Mucosa of rectum (tissue), 2 donors: ENCODE data around the gene CTNND2.

ENCODE experiments used
- H3K27ac ChIP-seq, 2 donors: one replicate each; pipeline ENCODE4 v1.7.0; 2013; ENCODE audit warnings: inconsistent platforms in 2 of 2, low read depth in 2 of 2, low read length in 2 of 2
- H3K27me3 ChIP-seq, 2 donors: one replicate each; pipeline ENCODE4 v1.7.0; 2013; ENCODE audit warnings: low read length in 2 of 2; ENCODE audit not compliant: control insufficient read depth in 2 of 2, insufficient read depth in 2 of 2
- H3K36me3 ChIP-seq, 2 donors: one replicate each; pipeline ENCODE4 v1.7.0; 2013; ENCODE audit warnings: low read length in 2 of 2; ENCODE audit not compliant: control insufficient read depth in 2 of 2, insufficient read depth in 2 of 2
- H3K4me1 ChIP-seq, 2 donors: one replicate each; pipeline ENCODE4 v1.7.0; 2013; ENCODE audit warnings: low read length in 2 of 2, mild to moderate bottlenecking in 1 of 2; ENCODE audit not compliant: control insufficient read depth in 2 of 2, insufficient read depth in 2 of 2
- H3K4me3 ChIP-seq, 2 donors: one replicate each; pipeline ENCODE4 v1.7.0; 2013; ENCODE audit warnings: low read length in 2 of 2
- H3K9ac ChIP-seq, 2 donors: one replicate each; pipeline ENCODE4 v1.7.0; 2013; ENCODE audit warnings: low read length in 2 of 2, low read depth in 1 of 2, mild to moderate bottlenecking in 1 of 2
- H3K9me3 ChIP-seq, 2 donors: one replicate each; pipeline ENCODE4 v1.7.0; 2013; ENCODE audit warnings: low read length in 2 of 2; ENCODE audit not compliant: control insufficient read depth in 2 of 2
- donor health status: healthy.
- donor health status: Normal muscosa, but diverticular disease.

Gene CTNND2

GRCh38 chr5:11304641-11305040, 599.6 kb downstream of the CTNND2 start:
- Histone ChIP-seq H3K9me3 (no peaks in the 10 kb centered on the region), H3K27me3 (no peaks in the 10 kb centered on the region), H3K36me3 (no peaks in the 10 kb centered on the region), H3K4me1 (no peaks in the 10 kb centered on the region), H3K27ac (no peak overlapping the region), H3K4me3 (no peak overlapping the region), H3K9ac (no peak overlapping the region)

- no peaks in the 10 kb centered on the region for H3K9me3 ChIP-seq
- no peak overlapping the region for H3K4me3 ChIP-seq
- no peak overlapping the region for H3K9ac ChIP-seq
- no peaks in the 10 kb centered on the region for H3K27me3 ChIP-seq
- H3K4me1 ChIP-seq, result no peaks in the 10 kb centered on the region
- H3K27ac ChIP-seq, result no peak overlapping the region
- H3K36me3 ChIP-seq, result no peaks in the 10 kb centered on the region
These were observed 601.6 kb downstream of the CTNND2 start for GRCh38 chr5:11302663-11303062.

- Histone ChIP-seq H3K27me3 (no peaks in the 10 kb centered on the region), H3K27ac (no peak overlapping the region), H3K36me3 (no peaks in the 10 kb centered on the region), H3K4me1 (no peaks in the 10 kb centered on the region), H3K9me3 (no peaks in the 10 kb centered on the region), H3K4me3 (no peak overlapping the region), H3K9ac (no peak overlapping the region)
These were observed 603.1 kb downstream of the CTNND2 start for GRCh38 chr5:11301171-11301570.

- no peaks in the 10 kb centered on the region for H3K27me3 ChIP-seq
- no peak overlapping the region for H3K9ac ChIP-seq
- H3K27ac ChIP-seq, result no peak overlapping the region
- H3K4me1 ChIP-seq, result no peaks in the 10 kb centered on the region
- no peak overlapping the region for H3K4me3 ChIP-seq
- H3K9me3 ChIP-seq, result no peaks in the 10 kb centered on the region
- H3K36me3 ChIP-seq, result no peaks in the 10 kb centered on the region
These were observed 603.5 kb downstream of the CTNND2 start for GRCh38 chr5:11300736-11301135.

- no peaks in the 10 kb centered on the region for H3K36me3 ChIP-seq
These were observed 605.4 kb downstream of the CTNND2 start for GRCh38 chr5:11298877-11299276.

GRCh38 chr5:11293523-11293922, 610.7 kb downstream of the CTNND2 start:
- H3K27ac ChIP-seq, result no peak overlapping the region
- H3K9me3 ChIP-seq, result no peaks in the 10 kb centered on the region
- H3K4me3 ChIP-seq, result no peak overlapping the region
- H3K36me3 ChIP-seq, result no peaks in the 10 kb centered on the region
- H3K27me3 ChIP-seq, result no peaks in the 10 kb centered on the region
- H3K9ac ChIP-seq, result no peak overlapping the region
- peaks cover 0 to 4% of the 10 kb centered on the region in 2 donors for H3K4me1 ChIP-seq

More at GRCh38 chr5:11298877-11299276, 605.4 kb downstream of the CTNND2 start:
- H3K27me3 ChIP-seq, result no peaks in the 10 kb centered on the region
- no peak overlapping the region for H3K4me3 ChIP-seq
- no peaks in the 10 kb centered on the region for H3K9me3 ChIP-seq
- no peak overlapping the region for H3K27ac ChIP-seq
- H3K9ac ChIP-seq, result no peak overlapping the region
- H3K4me1 ChIP-seq, result no peaks in the 10 kb centered on the region

- no peaks in the 10 kb centered on the region for H3K27me3 ChIP-seq
- H3K27ac ChIP-seq, result no peak overlapping the region
- H3K9ac ChIP-seq, result no peak overlapping the region
- H3K4me1 ChIP-seq, result peaks cover 0 to 4% of the 10 kb centered on the region in 2 donors
- no peak overlapping the region for H3K4me3 ChIP-seq
- H3K36me3 ChIP-seq, result no peaks in the 10 kb centered on the region
- H3K9me3 ChIP-seq, result no peaks in the 10 kb centered on the region
These were observed 611.4 kb downstream of the CTNND2 start for GRCh38 chr5:11292648-11293356.

- no peaks in the 10 kb centered on the region for H3K36me3 ChIP-seq
These were observed 614.5 kb downstream of the CTNND2 start for GRCh38 chr5:11289733-11290132.

GRCh38 chr5:11289208-11289607, 615.0 kb downstream of the CTNND2 start:
- Histone ChIP-seq H3K9me3 (no peaks in the 10 kb centered on the region), H3K4me1 (peaks cover 0 to 4% of the 10 kb centered on the region in 2 donors), H3K4me3 (no peak overlapping the region), H3K9ac (no peak overlapping the region), H3K27ac (no peak overlapping the region), H3K27me3 (no peaks in the 10 kb centered on the region), H3K36me3 (no peaks in the 10 kb centered on the region)

More at GRCh38 chr5:11289733-11290132, 614.5 kb downstream of the CTNND2 start:
- Histone ChIP-seq H3K4me1 (peaks cover 0 to 4% of the 10 kb centered on the region in 2 donors), H3K27me3 (no peaks in the 10 kb centered on the region), H3K9me3 (no peaks in the 10 kb centered on the region), H3K4me3 (no peak overlapping the region), H3K27ac (no peak overlapping the region), H3K9ac (no peak overlapping the region)

- Histone ChIP-seq H3K27me3 (no peaks in the 10 kb centered on the region), H3K4me3 (no peak overlapping the region), H3K27ac (no peak overlapping the region)
These were observed 622.4 kb downstream of the CTNND2 start for GRCh38 chr5:11281842-11282241.

More at GRCh38 chr5:11281842-11282241, 622.4 kb downstream of the CTNND2 start:
- Histone ChIP-seq H3K36me3 (no peaks in the 10 kb centered on the region), H3K9ac (no peak overlapping the region), H3K4me1 (no peaks in the 10 kb centered on the region), H3K9me3 (peaks cover 0 to 3% of the 10 kb centered on the region in 2 donors)
